Parietal lobe (tissue), 2 donors: ENCODE results near the gene GNAI2. TPM values are rescaled to one million over a fixed set of nuclear protein-coding genes. Genes with fewer than 3 reads are reported as not detected.

ENCODE experiments used
- small RNA-seq: library from RNA; depleted of rRNA; stranded (forward); fragments of <200 nt; gene quantifications from one replicate; pipeline ENCODE3, GENCODE V24; 2014; ENCODE audit warnings: low replicate concordance
- total RNA-seq: library from RNA; depleted of rRNA; stranded (reverse); fragments of >200 nt; gene quantifications from one replicate; pipeline ENCODE4 v1.2.3, GENCODE V29; 2014

Gene GNAI2
- 120 TPM for total RNA-seq

DNA sequence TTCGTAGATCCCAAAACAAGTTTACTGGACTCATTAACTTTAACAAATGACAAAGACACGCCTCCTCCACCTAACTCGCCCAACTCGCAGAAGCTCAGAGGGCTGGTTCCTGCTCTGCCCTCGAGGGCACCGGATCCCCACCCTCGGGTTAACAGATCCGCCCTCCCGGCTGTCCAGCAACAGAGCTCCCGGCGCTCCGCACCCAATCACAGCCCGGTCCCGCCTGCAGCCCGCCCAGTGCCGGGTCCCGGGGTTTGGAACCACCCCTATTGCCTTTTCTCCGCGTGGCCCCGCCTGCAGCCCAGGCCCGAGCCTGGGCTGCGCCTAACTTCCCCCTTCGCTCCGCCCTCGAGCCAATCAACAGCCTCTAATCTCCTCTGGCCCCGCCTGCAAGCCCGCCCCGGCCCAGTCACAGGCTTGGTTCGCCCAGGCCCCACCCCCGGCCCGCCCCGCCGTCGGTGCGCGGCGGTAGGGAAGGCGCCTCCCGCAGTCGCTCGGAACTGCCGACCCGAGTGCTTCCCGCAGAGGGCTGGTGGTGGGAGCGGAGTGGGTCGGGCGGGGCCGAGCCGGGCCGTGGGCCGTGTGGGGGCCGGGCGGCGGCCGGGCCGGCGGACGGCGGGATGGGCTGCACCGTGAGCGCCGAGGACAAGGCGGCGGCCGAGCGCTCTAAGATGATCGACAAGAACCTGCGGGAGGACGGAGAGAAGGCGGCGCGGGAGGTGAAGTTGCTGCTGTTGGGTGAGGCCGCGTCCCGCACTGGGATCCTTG lies at the start of gene GNAI2:
Gene GNAI2, plus strand, starts transcription at position 489 of the 768 bp plus-strand sequence. Its CDS starts 132 bp downstream, at position 621.

GRCh38 chr3:50190936-50191660 lies 44.9 kb upstream of the GNAI2 start, which contains the start of gene GNAT1:
Gene GNAT1, plus strand, starts transcription at chr3:50191610. Its CDS starts 116 bp downstream, at chr3:50191726.

GRCh38 chr3:50204804-50205412 lies 31.1 kb upstream of the GNAI2 start, which contains the start of gene SLC38A3:
Gene SLC38A3, plus strand, starts transcription at chr3:50205271. Its CDS starts 8,929 bp downstream, at chr3:50214200.

DNA sequence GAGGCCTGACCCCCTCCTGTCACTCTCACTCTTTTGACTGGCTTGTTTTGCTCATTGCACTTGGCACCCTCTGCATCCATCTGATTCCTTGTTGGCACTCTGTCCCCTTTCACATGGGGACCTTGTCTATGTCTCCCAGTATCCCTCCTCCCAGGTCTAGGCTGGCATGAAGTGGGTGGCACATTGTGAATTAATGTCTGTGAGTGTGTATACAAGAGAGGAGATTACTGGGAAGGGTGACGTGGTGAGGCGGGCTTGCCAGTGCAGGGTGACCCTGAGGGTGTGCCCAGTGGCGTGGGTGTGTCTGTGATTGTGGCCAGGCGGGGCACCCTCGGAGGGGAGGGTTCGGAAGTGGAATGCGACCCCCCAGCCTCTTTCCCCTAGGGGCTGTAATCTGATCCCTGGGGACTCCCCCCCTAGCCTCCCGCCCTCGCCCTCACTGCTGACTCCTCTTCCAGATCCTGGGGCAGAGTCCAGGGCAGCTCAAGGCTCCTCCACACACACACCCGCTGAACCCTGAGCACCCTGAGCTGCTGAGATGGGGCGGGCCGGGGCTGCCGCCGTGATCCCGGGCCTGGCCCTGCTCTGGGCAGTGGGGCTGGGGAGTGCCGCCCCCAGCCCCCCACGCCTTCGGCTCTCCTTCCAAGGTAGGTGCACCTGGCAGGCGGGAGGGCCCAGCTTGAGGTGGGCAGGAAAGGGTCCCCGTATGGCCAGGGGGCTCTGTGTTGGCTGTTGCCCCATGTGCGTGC lies 32.9 kb downstream of the GNAI2 start, which contains the start of gene SEMA3B:
Gene SEMA3B, plus strand, starts transcription at position 445 of the 749 bp plus-strand sequence. Its CDS starts 94 bp downstream, at position 539.

GRCh38 chr3:50278880-50279224 lies 42.8 kb downstream of the GNAI2 start, which contains the start of gene LSMEM2:
Gene LSMEM2, plus strand, starts transcription at chr3:50279087. Its CDS starts 27 bp downstream, at chr3:50279114.

DNA sequence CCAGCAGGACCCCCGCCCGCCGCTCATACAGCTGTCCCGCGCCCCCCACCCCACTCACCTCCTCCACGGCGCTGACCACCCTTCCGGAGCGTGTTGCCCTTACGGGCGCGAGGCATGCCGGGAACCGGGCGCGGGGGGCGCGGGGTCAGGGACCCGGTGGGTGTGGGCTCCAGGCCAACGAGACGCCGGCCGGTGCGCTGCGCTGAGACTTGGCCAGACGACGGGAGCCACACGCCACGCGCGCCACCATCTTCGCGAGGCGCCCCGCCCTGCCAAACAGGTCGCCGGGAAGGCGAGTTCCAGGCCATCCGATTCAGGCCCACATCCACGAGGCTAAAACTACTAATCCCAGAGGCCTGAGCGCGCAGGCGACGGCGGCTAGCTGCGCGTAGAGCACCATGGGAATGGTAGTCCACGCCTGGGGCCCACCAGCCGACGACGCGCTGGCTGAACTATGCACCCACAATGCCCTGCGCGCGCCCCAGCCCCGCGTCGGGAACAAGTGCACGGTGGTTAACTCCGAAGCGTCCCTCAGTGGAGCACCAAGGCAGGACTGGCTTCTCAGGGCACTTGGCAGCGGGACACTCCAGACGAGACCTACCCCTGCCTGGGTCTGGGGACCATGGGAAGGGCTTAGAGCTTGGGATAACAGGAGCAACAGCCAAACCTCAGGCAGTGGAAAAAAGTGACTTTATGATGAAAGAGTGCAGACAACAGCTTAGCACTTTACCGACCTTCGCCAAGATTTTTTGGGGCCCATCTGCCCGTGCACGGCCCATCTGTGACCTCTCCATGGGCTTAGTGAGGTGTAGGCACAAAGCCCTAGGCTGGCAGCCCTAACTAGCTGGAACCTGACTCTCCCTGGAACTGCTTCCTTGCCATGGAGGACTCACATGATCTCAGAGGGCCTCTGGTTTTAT lies 56.4 kb downstream of the GNAI2 start, which contains the start of gene IFRD2:
Gene IFRD2, minus strand, starts transcription at position 271 of the 920 bp plus-strand sequence. Its CDS starts 155 bp downstream, at position 116.

DNA sequence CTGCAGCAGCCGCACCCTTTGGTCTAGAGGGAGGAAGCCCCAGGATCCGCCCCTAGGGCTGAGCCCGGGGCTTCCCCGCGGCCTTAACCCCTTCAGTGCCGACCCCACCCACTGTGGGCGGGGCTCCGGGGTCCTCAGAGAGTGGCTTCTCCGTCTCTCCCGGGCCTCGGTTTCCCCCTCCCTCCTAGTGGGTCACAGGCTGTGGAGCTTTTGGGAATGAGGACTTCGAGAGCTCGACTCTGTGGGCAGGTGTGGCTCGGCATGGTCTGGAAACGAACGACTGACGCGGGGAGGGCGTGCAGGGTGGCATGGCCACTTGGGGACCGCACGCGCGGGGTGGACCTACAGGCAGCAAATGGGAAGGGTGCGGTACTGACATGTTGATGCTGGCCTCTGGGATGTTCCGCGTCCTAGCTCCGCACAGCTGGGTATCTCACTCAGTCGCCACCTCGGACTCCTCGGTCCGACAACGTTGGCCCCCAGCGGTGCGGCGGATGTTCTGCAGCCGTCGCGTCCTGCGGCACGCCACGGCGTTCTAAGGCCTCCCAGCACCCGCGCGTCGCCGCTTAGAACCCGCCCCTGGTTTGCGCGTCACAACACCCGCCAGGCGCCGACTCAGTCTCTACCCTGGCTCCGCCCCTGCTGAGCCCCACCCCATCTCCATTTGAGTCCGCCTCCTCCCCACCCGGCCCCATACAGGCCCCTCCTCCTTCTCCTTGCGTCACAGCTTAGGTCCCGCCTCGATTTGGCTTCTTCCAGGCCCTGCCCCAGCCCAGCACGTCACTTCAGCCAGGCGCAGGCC lies 63.0 kb downstream of the GNAI2 start, which contains the start of the genes HYAL3 and NAA80:
Gene HYAL3, minus strand, starts transcription at position 570 of the 802 bp plus-strand sequence. CDS start 3,803 bp downstream, outside the sequence.
Gene NAA80, minus strand, starts transcription at position 570 of the 802 bp plus-strand sequence. CDS start 1,942 bp downstream, outside the sequence.

DNA sequence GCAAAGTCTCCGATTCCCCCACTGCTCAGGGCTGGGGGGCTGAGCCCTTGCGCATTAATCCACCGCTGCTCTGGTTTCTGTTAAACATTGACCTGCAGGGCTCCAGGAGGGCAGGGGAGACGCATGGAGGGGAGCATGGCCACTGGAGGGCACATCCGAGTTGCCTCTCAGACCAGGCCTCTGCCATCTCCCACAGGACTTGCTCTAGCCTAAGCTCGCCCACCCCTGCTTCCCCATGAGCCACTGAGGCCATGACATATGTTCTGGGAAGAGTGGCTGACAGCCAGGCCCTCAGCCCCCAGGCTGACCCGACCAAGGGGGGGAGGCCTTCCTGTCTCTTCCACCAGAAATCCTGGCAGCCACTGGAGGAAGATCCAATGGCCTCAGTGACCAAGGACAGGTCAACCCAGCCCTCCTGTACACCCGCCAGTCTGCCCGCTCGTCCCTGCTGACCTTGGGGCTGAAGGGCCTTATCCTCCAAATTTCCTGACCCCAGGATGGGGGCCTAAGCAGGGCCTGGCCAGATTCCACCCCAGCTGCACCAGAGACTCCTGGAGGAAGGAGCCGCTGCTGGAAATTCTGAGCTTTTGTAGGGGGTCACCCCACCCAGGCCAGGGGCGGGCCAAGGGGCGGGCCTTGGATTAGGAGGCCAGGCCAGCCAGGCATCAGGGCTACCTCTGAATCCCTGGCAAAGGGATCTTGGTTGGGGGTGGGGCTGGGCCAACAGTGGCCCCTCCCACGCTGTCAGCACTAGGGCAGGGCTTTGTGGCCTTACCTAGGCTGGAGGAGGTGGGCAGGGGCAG lies 67.2 kb downstream of the GNAI2 start, which contains the start of gene HYAL1:
Gene HYAL1, minus strand, starts transcription at position 562 of the 803 bp plus-strand sequence. CDS start 618 bp downstream, outside the sequence.

Small RNAs within 50 kb of the gene (small RNA-seq; reads per million reads assigned to genes)
- not detected for gene MIR5787

Other genes with a start within 250 kb of the GNAI2 start
- gene RBM5, start 147.3 kb upstream of the GNAI2 start, total RNA-seq: 503 TPM
- 11.3 TPM for gene SEMA3F, start 80.9 kb upstream of the GNAI2 start, total RNA-seq
- gene GNAT1, start 44.6 kb upstream of the GNAI2 start, total RNA-seq: not detected
- 8.1 TPM for gene SLC38A3, start 30.9 kb upstream of the GNAI2 start, total RNA-seq
- 5.3 TPM for gene SEMA3B, start 32.9 kb downstream of the GNAI2 start, total RNA-seq
- gene LSMEM2, start 42.9 kb downstream of the GNAI2 start, total RNA-seq: not detected
- gene IFRD2, start 56.2 kb downstream of the GNAI2 start, total RNA-seq: 28.2 TPM
- gene HYAL3, start 63.2 kb downstream of the GNAI2 start, total RNA-seq: 5.6 TPM
- gene NAA80, start 63.2 kb downstream of the GNAI2 start, total RNA-seq: 10.3 TPM
- 2.8 TPM for gene HYAL1, start 67.4 kb downstream of the GNAI2 start, total RNA-seq
- gene HYAL2, start 86.5 kb downstream of the GNAI2 start, total RNA-seq: 41.6 TPM
- gene TUSC2, start 92.0 kb downstream of the GNAI2 start, total RNA-seq: 10.6 TPM
- gene RASSF1, start 104.6 kb downstream of the GNAI2 start, total RNA-seq: 14.1 TPM
- gene ZMYND10, start 109.5 kb downstream of the GNAI2 start, total RNA-seq: 3.4 TPM
- gene NPRL2, start 114.6 kb downstream of the GNAI2 start, total RNA-seq: 33.5 TPM
- gene CYB561D2, start 114.7 kb downstream of the GNAI2 start, total RNA-seq: 17.8 TPM
- gene TMEM115, start 123.3 kb downstream of the GNAI2 start, total RNA-seq: 21.3 TPM